C4-2B (cell line): ENCODE data around the gene RCOR2.

Experiments
- H3K27ac ChIP-seq: fragments of 450-650 bp; 2 replicates; pipeline ENCODE4 v1.5.1; 2017
- ZFX ChIP-seq: fragments of 450-650 bp; IDR thresholded peaks from 2 replicates; pipeline ENCODE4 v1.6.1; 2017
- TF ChIP-seq, protein P1 (sequence below): fragments of 450-650 bp; conservative IDR thresholded peaks from 2 replicates; pipeline ENCODE4 v1.5.1; 2017; ENCODE audit warnings: mild to moderate bottlenecking

The RCOR2 gene

DNA sequence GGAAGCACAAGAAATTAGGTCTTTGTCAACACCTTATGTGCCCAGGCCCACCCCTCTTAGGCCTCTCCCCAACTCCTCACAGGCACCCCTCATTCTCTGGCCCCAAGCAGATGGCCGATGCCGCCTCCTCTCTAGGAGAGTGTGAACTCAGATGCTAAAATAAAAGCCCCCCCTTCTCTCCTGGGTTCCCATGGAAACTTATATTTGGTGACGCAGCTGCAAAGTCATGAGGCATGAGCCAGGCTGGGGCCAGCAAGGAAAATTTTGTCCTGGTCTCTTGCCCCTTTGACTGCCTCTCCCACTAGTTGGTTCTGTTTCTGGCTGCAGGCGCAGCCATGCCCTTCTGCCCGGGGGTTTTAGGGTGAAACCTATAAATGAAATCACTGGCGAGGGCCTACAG, 11.8 kb downstream of the RCOR2 start:
- TF ChIP-seq, protein P1, sequence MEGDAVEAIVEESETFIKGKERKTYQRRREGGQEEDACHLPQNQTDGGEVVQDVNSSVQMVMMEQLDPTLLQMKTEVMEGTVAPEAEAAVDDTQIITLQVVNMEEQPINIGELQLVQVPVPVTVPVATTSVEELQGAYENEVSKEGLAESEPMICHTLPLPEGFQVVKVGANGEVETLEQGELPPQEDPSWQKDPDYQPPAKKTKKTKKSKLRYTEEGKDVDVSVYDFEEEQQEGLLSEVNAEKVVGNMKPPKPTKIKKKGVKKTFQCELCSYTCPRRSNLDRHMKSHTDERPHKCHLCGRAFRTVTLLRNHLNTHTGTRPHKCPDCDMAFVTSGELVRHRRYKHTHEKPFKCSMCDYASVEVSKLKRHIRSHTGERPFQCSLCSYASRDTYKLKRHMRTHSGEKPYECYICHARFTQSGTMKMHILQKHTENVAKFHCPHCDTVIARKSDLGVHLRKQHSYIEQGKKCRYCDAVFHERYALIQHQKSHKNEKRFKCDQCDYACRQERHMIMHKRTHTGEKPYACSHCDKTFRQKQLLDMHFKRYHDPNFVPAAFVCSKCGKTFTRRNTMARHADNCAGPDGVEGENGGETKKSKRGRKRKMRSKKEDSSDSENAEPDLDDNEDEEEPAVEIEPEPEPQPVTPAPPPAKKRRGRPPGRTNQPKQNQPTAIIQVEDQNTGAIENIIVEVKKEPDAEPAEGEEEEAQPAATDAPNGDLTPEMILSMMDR = no peak
- TF ChIP-seq ZFX = no peak
- H3K27ac ChIP-seq = no peak overlapping the region

DNA sequence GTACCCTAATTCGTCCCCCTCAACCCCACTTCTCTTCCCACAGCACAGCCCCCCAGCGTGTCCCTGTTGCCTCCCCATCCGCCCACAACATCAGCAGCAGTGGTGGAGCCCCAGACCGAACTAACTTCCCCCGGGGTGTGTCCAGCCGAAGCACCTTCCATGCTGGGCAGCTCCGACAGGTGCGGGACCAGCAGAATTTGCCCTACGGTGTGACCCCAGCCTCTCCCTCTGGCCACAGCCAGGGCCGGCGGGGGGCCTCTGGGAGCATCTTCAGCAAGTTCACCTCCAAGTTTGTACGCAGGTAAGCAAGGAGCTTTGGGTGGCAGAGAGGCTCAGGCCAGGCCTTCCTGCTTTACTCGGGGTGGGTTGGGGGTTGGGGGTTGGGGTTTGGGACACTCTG, 12.2 kb downstream of the RCOR2 start:
- H3K27ac ChIP-seq = no peak overlapping the region

DNA sequence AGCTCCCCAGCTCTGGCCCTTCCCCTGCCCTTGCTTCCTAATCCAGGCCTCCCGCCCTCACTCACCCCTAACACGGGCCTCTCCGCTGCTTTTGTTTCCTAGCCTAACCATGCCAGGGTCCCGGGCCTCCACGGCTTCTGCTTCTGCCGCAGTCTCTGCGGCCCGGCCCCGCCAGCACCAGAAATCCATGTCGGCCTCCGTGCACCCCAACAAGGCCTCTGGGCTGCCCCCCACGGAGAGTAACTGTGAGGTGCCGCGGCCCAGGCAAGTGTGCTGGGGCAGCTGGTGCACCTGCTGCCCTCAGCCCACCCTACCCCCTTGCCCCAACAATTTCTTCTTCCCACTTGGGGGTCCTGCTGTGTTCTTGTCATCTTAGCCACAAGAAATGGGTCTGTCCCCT, 13.1 kb downstream of the RCOR2 start:
- no peak for TF ChIP-seq ZFX
- TF ChIP-seq, protein P1 = no peak
- no peak overlapping the region for H3K27ac ChIP-seq

More for the DNA sequence above, 12.2 kb downstream of the RCOR2 start:
- TF ChIP-seq, protein P1 = no peak
- no peak for TF ChIP-seq ZFX

DNA sequence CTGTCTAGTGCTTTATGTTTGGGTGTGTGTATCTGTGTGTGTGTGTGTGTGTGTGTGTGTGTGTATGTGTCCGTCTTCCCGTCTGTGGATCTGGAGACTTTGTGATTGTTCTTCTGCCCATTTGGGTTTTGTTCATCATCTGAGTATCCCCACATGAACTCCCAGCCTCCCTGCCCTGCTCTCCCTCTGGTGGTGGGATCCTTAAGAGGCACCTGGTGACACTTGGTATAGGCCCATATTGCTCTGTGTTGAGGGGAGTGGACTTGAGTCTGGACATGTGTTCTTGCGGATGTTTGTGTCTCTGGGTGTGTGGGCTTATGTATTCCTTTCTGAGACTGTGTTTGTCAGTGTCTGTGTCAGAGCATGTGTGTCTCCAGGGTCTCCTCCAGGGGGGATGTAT, 15.3 kb downstream of the RCOR2 start:
- no peak overlapping the region for H3K27ac ChIP-seq
- no peak for TF ChIP-seq ZFX
- TF ChIP-seq, protein P1 = no peak; the same call in 1 of the 2 replicates

DNA sequence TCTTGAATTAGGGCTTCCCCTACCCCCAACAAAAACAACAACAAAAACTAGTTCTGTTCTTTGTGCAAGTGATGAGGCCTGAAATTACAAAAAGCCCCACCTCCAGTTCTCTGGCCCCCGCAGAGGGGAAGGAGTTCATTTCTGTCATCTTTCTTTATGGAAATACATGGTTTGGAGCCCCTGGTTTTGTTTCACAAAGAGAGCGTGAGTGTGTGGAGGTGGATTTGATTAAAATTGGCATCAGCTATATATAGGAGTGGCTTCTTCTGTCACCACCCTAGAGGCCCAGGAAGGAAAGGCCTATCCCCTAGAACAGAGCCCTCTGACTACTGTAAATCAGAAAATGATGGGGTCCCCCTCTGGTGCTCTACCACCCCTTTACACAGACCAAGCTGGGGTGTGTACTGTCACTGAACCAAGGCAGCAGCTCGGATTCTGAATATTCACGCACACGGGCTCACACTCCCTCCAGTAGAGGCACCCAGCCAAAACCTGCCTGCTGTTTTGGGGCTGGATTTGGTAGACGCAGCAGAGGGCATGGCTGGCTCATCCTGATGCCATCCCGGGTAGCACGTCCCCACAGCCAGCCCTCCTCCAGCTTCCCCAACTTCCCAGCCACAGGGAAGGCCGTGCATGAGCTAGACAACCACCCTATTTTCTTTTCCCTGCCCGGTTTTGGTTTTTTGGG, 19.4 kb downstream of the RCOR2 start:
- TF ChIP-seq, protein P1 = no peak
- TF ChIP-seq ZFX = no peak
- no peak overlapping the region for H3K27ac ChIP-seq

DNA sequence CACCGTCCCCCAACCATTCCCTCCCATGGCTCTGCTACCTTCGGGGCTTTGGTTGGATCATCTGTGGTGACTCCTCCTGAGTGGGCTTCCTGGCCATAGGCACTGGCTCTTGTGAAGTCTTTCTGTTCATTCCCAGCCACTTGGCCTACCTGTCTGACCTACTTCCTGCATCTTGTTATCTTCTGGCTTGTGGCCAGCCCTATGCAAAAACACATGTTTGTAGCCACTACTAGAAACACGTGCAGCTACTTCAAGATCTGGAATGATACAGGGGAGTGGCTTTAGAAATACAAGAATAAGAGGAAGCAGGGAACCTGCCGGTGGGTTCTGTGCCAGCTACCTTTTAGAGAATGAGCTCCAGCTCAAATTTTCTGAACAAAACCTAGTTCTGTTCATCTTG, 20.9 kb downstream of the RCOR2 start:
- TF ChIP-seq, protein P1 = no peak
- no peak for TF ChIP-seq ZFX
- H3K27ac ChIP-seq = no peak overlapping the region

DNA sequence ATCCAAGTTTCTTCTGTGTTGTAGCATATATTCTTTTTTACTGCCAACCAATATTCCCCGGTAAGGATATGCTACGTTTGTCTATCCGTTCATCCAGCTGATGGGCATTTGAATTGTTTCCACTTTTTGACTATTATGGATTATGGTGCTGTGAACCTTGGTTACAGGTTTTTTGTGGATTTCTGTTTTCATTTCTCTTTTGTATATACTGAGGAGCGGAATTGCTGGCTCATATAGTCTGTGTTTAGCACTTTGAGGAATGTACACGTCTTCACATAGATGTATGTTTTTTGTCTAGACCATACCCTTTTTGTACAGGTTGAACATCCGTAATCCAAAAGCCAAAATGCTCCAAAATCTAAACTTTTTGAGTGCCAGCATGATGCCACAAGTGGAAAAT, 23.6 kb downstream of the RCOR2 start:
- TF ChIP-seq, protein P1 = no peak
- TF ChIP-seq ZFX = no peak
- H3K27ac ChIP-seq = no peak overlapping the region
